LNCAP (cell line): ENCODE data around the gene FARSA.

Experiments used
- CTCF ChIP-seq: fragments of 450-650 bp; IDR thresholded peaks from 2 replicates; pipeline ENCODE4 v1.5.1; 2017; ENCODE audit warnings: mild to moderate bottlenecking

FARSA gene

GRCh38 chr19:12949363-12950283 is 16.1 kb upstream of the FARSA start:
- TF ChIP-seq CTCF, result no peak

- no peak for TF ChIP-seq CTCF
Observed at GRCh38 chr19:12948612-12949362, 15.3 kb upstream of the FARSA start.

- no peak for TF ChIP-seq CTCF
Observed at GRCh38 chr19:12947702-12948611, 14.4 kb upstream of the FARSA start.

- no peak for TF ChIP-seq CTCF
Observed at GRCh38 chr19:12946731-12947496, 13.4 kb upstream of the FARSA start.

GRCh38 chr19:12946092-12946721 is 12.7 kb upstream of the FARSA start:
- TF ChIP-seq CTCF, result no peak

- no peak for TF ChIP-seq CTCF
Observed at GRCh38 chr19:12945479-12946091, 12.1 kb upstream of the FARSA start, which contains the start of gene RAD23A. TSS of gene RAD23A (plus strand) at chr19:12945862. CDS start at chr19:12945949, 87 bp downstream.
